Astrocyte of the spinal cord (primary cell): ENCODE measurements around the gene MRPL32.

Source experiments
- DNase-seq: peaks from one replicate; pipeline ENCODE4 v3.0.0; 2011; ENCODE audit warnings: low read depth, low spot score
- H3K4me3 ChIP-seq: 2 replicates; pipeline ENCODE4 v1.5.1; 2011; ENCODE audit warnings: low read depth, mild to moderate bottlenecking, low read length, moderate library complexity
- in situ Hi-C: cut with HindIII; loops from 2 replicates; pipeline ENCODE4 v1.10.0; 2017; ENCODE audit warnings: low sequenced_read_pairs
- TF ChIP-seq, protein P1 (sequence below): IDR thresholded peaks from 2 replicates; pipeline ENCODE4 v1.5.1; 2012; ENCODE audit warnings: low read depth, mild to moderate bottlenecking, low read length, inconsistent platforms

Gene MRPL32

GRCh38 chr7:42986213-42986612, 54.0 kb downstream of the MRPL32 start:
- TF ChIP-seq, protein P1, sequence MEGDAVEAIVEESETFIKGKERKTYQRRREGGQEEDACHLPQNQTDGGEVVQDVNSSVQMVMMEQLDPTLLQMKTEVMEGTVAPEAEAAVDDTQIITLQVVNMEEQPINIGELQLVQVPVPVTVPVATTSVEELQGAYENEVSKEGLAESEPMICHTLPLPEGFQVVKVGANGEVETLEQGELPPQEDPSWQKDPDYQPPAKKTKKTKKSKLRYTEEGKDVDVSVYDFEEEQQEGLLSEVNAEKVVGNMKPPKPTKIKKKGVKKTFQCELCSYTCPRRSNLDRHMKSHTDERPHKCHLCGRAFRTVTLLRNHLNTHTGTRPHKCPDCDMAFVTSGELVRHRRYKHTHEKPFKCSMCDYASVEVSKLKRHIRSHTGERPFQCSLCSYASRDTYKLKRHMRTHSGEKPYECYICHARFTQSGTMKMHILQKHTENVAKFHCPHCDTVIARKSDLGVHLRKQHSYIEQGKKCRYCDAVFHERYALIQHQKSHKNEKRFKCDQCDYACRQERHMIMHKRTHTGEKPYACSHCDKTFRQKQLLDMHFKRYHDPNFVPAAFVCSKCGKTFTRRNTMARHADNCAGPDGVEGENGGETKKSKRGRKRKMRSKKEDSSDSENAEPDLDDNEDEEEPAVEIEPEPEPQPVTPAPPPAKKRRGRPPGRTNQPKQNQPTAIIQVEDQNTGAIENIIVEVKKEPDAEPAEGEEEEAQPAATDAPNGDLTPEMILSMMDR, result no peak
- H3K4me3 ChIP-seq, result no peak overlapping the region
- in situ Hi-C loops, result no loop called here
- DNase-seq, result no peak

- DNase-seq, result no peak
- H3K4me3 ChIP-seq, result no peak overlapping the region
- in situ Hi-C loops, result no loop called here
- TF ChIP-seq, protein P1, result no peak
These were observed 54.6 kb downstream of the MRPL32 start for GRCh38 chr7:42986781-42987248.
